GM21447 (cell line): ENCODE data around the gene ASTL.
"Not testable (repeated sequence)": the region's sequence is repeated elsewhere in the genome, so short reads cannot be mapped to it uniquely, and the experiment has no call there.

Source experiments
- ATAC-seq: cut with Tn5 transposase; IDR thresholded peaks from one replicate; pipeline ENCODE4 v1.9.1; 2021; ENCODE audit not compliant: unreplicated experiment

Gene ASTL

GRCh38 chr2:96138179-96139145, at the start of gene ASTL:
Gene ASTL (minus strand): TSS chr2:96138502. CDS start chr2:96138436, 66 bp downstream.
- peak; percentile 37 for ATAC-seq

DNA sequence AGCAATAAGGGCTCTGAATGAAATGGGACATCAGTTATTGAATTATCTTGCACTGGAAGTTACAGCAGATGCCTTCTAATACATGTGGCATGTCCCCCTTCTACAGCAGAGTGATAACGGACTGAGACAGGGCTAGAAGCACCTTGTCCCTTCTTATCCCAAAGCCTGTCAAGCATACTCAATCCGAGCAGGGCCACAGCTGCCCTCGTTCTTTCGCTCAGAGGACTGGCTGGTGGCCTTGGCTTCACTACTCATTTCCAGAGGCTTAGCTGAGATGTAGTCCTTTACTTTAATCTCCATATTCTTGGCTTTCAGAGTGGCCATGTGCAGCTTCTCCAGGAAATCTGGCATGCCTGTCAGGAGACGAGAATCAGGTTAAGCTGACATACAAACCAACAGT, 48.3 kb upstream of the ASTL start:
- no peak for ATAC-seq

DNA sequence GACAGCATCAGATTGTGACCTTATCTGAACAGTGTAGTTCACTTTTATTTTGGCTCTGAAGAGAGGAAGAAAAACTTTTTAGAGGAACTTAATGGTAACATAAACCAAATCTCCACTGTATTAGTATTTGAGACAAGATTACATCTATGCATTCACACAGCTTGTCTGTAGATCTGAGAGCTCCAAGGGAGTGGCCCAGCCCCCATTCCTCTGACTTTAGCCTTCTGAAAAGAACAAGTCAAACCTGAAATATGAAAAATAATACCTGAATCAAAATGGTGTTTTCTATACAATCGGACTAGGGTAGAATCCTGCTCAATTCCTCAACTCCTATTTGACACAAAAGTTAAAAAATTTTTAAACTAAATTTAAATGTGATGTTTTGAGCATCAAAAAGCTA, 47.2 kb upstream of the ASTL start:
- no peak for ATAC-seq

DNA sequence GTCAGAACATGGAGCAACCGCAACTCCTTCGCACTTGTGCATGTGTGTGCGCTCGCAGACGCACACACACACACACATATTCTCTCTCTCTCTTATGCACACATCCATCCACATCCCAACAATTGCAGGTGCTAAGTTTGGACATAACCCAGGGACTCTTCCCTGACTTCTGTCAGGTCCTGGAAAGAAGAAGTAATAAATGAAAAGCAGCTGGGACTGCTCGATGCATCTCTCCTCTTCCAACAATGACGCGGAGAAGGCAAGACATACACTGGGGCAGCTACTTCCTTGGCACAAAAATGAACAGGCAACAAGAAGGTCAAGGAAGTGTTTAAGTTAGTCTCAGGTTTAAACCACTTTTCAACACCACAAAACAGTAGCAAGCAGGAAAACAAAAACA, 46.7 kb upstream of the ASTL start:
- ATAC-seq: no peak

GRCh38 chr2:96184188-96184587, 45.9 kb upstream of the ASTL start:
- no peak for ATAC-seq

- peak; percentile 48 for ATAC-seq
Observed at GRCh38 chr2:96181529-96181928, 43.2 kb upstream of the ASTL start.

DNA sequence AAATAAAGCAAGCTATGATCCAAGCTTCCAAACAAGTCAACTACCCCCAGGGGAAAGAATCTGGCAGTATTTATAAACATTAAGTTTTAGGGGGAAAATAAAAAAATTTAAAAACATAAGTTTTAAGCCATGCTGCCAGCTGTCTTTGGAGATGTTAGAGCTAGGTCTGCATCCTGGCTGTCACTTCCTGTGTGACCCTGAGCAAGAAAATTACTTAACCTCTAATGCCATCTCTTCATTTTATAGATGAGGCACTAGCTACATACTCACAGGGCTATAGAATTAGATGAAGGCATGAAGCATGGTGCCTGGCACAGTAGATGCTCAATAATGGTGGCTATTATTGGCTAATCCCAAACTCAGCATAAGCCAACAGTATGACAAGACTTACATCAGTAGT, 42.2 kb upstream of the ASTL start:
- no peak for ATAC-seq

GRCh38 chr2:96180002-96180401, 41.7 kb upstream of the ASTL start:
- no peak for ATAC-seq

DNA sequence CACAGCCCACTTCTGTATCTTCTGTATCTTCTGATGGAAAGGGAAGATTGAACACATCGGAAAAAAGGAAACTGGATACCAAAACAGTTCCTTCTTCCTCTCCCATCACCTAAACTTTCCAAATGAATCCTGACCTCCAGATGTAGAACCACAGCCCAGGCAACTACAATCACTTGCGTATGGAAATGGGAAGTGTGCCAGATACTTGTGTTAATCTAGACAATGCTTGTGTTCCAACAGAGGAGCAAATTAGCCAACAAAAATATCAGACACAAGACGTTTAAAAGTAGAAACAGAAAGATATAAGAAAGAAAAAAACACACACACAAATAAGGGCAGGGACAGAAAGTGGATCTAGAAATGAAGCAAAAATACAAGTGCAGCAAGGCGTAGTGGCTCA, 38.4 kb upstream of the ASTL start:
- no peak for ATAC-seq

- no peak for ATAC-seq
Observed at GRCh38 chr2:96175951-96176350, 37.6 kb upstream of the ASTL start.

GRCh38 chr2:96174251-96175144, 36.2 kb upstream of the ASTL start:
- peak; percentile 78 for ATAC-seq

GRCh38 chr2:96171831-96172230, 33.5 kb upstream of the ASTL start:
- no peak for ATAC-seq

DNA sequence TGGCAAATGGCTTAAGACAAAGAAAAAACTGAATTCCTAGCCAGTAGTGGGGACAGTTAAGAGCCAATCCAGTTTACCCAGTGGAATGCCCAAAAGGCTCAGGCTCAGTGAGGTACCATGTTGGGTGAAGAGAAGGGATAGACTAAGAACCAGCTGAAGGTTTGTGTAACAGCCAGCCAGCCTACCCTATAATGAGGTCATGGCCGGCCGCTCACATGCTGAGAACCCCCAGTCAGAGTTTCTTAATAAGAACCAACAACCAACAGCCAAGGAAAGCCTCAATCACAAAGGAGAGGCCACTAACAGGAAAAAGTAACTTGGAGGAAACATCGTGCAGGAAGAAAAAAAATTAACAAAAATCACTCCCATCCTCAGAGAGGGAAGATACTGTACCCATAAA, 32.3 kb upstream of the ASTL start:
- ATAC-seq: no peak

- no peak for ATAC-seq
Observed at GRCh38 chr2:96169868-96170507, 31.7 kb upstream of the ASTL start.

DNA sequence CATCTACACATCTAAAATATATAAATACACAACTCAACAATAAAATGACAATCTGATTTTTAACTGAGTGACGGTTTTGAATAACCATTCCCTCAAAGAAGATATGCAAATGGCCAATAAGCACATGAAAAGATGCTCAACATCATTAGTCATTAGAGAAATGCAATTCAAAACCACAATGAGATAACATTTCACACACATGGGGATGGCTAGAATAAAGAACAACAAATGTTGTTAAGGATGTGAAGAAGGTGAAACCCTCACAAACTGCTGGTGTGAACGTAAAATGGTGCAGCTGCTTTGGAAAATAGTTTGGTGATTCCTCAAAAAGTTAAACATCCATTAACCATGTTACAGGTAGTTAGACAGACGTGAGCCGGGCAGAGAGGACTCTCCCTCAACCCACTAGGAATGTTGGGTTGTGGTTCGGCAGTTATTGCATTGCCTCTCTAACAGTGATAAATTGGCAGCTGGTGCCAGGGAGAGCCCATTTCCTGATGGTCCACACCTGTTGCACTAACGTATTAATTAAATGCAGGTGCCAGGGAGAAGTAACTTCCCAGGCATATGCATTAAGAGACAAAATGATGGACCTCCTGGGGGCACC, 29.2 kb upstream of the ASTL start:
- no peak for ATAC-seq

DNA sequence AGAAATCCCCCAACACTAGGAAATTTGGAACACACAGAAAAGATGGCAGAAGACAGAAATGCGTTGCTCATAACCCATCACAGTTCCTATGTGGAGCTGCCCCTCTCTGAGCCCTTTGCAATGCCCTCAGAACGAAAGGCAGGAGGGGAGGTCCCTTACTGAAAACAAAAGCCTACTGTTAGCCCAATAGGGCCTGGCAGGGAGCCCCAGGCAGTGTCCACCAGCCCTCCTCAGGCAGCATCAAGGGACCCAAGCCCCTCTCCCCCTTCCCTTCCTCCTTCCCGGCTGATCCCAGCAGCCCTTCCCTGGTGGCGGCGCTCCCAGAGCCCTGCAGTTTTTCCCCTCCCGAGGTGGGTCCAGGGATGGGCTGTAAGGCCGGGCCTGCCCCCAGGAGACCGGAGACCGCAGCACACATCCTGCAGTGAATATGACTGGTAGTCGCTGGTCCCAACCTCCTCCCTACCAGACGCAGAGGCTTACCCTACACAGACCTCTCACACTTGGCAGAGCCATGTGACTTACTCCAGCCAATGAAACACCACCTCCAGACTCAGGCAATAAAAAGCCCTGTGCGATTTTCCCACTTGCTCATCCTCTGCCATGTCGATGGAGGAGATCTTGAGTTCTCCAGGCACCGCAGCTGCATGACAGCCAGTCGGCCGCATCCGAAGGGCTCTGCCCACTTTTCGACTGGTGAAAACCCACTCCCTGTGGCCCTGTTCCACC, 26.3 kb upstream of the ASTL start:
- peak; percentile 62 for ATAC-seq

GRCh38 chr2:96163768-96164429, 25.6 kb upstream of the ASTL start:
- peak; percentile 58 for ATAC-seq

- ATAC-seq: peak; percentile 9
Observed at GRCh38 chr2:96163415-96163767, 25.1 kb upstream of the ASTL start.

DNA sequence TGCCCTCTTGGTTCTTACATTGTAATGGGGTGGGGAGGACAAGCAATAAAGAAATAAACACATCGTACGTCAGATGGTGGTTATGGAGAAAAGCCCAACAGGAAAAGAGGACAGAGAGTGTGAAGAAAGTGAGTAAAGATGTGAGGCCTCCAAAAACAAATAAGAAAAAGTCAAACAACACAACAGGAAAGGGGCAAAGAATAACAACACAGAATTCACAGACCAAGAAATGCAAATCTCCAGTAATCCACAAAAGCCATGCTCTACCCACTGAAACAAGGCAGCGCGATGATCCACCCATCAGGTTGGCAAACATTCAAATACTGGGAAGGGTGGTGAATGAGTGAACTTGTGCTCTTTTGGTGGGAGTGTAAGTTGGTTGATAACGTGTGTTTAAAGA, 23.6 kb upstream of the ASTL start:
- ATAC-seq: no peak

DNA sequence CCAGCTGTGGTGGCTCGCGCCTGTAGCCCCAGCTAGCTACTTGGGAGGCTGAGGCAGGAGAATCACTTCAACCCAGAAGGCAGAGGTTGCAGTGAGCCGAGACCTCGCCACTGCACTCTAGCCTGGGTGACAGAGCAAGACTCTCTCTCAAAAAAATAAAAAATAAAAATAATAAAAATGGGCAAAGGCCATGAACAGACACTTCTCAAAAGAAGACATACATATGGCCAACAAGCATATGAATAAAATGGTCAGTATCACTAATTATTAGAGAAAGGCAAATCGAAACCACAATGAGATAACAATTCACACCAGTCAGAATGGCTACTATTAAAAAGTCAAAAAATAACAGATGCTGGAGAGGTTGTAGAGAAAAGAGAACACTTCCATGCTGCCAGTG, 22.1 kb upstream of the ASTL start:
- ATAC-seq: not testable (repeated sequence)
